ENCODE results near the gene ZBTB7C. TPM values are rescaled to one million over a fixed set of nuclear protein-coding genes. Genes with fewer than 3 reads are reported as not detected.

ZBTB7C gene
- total and polyA plus RNA-seq, 10 of the 15 experiments (the other 5 are each of a cell fraction or from before 2014, with no cell fraction given): under 0.01 to 0.08 (median 0.01) TPM; not detected in 7

GRCh38 chr18:48124857-48125626 is 284.1 kb downstream of the ZBTB7C start (continued):
- TF ChIP-seq YY1 (IDR thresholded peaks at IDR 0.05; ENCODE audit: low read depth, low read length) (no peak), IRF3 (IDR thresholded peaks at IDR 0.05) (no peak), BMI1 (IDR thresholded peaks at IDR 0.05; ENCODE audit: borderline replicate concordance) (no peak), SPI1 (IDR thresholded peaks at IDR 0.05; ENCODE audit: borderline replicate concordance, insufficient read depth, low read depth, low read length) (no peak), CTCF (IDR thresholded peaks at IDR 0.05 in 2 of 3, conservative IDR thresholded peaks at IDR 0.05 in 1 of 3; ENCODE audit: control insufficient read depth in 2 of 3, extremely low read depth in 1 of 3, insufficient read depth in 1 of 3, low read depth in 3 of 3, low read length in 3 of 3) (no peak), IRF4 (IDR thresholded peaks at IDR 0.05; ENCODE audit: low read depth, low read length) (peak; percentile 70; the same call in 1 of the 2 replicates), NKRF (conservative IDR thresholded peaks at IDR 0.05) (no peak), CEBPB (IDR thresholded peaks at IDR 0.05; ENCODE audit: borderline replicate concordance in 1 of 2, low read depth in 2 of 2, low read length in 2 of 2) (no peak), MXI1 (IDR thresholded peaks at IDR 0.05; ENCODE audit: low read depth, low read length) (no peak), USF1 (IDR thresholded peaks at IDR 0.05; ENCODE audit: borderline replicate concordance, extremely low read length, insufficient read depth, low read depth, low read length) (no peak), BCL11A (IDR thresholded peaks at IDR 0.05; ENCODE audit: low read depth, low read length) (peak; percentile 42; the same call in 1 of the 2 replicates), NRF1 (conservative IDR thresholded peaks at IDR 0.05; ENCODE audit: low read depth, low read length) (no peak), NR2F1 (conservative IDR thresholded peaks at IDR 0.05) (no peak), RELB (IDR thresholded peaks at IDR 0.05; ENCODE audit: low read depth) (no peak), HSF1 (IDR thresholded peaks at IDR 0.05; ENCODE audit: low read depth, low read length) (no peak), JUNB (IDR thresholded peaks at IDR 0.05) (peak; percentile 87), RUNX3 (IDR thresholded peaks at IDR 0.05; ENCODE audit: low read length) (peak; percentile 25)

Data from GM12878 (cell line).